ENCODE measurements around the gene TSC22D1.

Gene TSC22D1

DNA sequence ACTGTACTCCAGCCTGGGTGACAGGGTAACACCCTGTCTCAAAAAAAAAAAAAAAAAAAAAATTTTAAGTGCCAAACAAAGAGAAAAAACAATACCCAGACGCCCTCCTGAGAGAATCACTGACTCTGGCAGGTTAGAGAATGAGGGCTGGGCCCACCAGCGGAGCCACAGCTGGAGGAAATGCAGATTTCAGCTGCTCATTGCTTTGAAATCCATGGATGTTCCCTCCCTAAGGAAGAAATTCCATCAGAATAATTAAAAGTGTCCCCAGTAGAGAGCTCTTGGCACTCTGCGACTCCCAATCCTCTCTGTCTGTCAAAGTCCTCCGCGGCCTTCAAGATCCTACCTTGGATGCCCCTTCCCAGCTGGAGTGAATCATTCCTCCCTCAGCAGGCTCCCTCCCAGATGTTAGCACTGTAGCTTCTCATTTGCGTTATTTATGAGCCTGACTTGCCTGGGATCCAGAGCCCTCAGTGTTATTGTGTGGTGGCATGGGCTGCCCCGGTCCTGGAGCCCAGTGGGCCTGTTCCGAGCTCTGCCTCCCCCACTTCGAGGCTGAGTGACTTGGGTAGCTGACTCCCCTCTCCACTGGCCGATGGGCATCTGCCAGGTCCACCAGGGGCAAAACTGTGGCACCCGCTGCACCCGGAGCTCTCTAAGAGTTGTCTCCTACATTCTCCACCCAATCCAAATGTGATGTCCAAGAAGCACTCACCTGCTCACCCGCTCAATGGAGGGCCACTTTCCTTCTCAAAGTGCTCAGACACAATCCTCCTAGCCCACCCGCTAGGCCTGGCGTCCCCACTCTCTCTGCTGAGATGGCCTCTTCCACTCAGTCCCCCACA is 155.5 kb downstream of the TSC22D1 start:
- DNase-seq: no peak
- H3K27me3 ChIP-seq (replicated peaks in 2 of 5; ENCODE audit: control insufficient read depth in 4 of 5, insufficient read depth in 5 of 5, low read length in 4 of 5): no peaks in the 10 kb centered on the region
- POLR2A ChIA-PET: interaction anchor here (0.6 to 1.4 kb wide), 2 partner anchors 10 to 17 kb away, joined by 3 to 9 read pairs; no protein-coding TSS in a partner anchor
- no peaks in the 10 kb centered on the region for H3K9me3 ChIP-seq (ENCODE audit: control extremely low read depth in 1 of 5, control insufficient read depth in 4 of 5, insufficient read depth in 2 of 5, low read depth in 1 of 5, low read length in 4 of 5)
- no peak overlapping the region for H3K27ac ChIP-seq (ENCODE audit: insufficient read depth in 1 of 2, low read depth in 1 of 2, low read length in 2 of 2, poor library complexity in 1 of 2, severe bottlenecking in 2 of 2)
- H3K4me1 ChIP-seq (ENCODE audit: control extremely low read depth in 1 of 4, control insufficient read depth in 4 of 4, insufficient read depth in 4 of 4, low read length in 3 of 4): peaks cover 2 to 43% (median 34%) of the 10 kb centered on the region in 4 experiments
- WGBS (ENCODE audit: insufficient coverage): 99% methylated on average over 14 of the region's 15 CpGs
- H3K36me3 ChIP-seq (ENCODE audit: control insufficient read depth in 4 of 4, insufficient read depth in 4 of 4, low read length in 3 of 4): no peaks in the 10 kb centered on the region
- no peak overlapping the region for H3K4me3 ChIP-seq (ENCODE audit: control insufficient read depth in 1 of 7, extremely low read depth in 1 of 7, insufficient read depth in 4 of 7, low read depth in 2 of 7, low read length in 6 of 7)
- CTCF ChIA-PET: interaction anchor here (0.7 to 1.5 kb wide), 6 partner anchors 9 to 154 kb away, joined by 3 to 5 read pairs (median 4); no protein-coding TSS in a partner anchor

DNA sequence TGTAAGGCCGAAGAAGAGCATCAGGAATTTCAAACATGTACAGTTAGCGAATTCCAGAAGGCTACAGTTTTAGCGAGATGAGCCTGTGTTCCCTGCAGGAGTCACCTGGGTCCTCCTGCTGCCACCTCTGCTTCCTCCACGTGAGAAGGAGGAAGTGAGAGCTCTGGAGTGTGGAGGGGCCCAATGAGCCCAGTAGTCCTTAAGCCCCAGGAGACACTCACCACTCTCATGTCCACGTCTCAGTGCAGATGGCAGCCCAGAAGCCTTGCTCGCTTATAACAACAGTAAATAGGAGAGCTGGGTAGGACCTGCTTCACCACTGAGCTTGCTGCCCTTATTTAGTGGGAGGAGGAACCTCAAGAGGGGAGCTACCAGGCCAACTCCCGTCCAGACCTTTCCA is 158.3 kb downstream of the TSC22D1 start:
- CTCF ChIA-PET: interaction anchor here (1.7 to 3.7 kb wide), 2 partner anchors 13 to 18 kb away, joined by 5 to 17 read pairs; no protein-coding TSS in a partner anchor
- POLR2A ChIA-PET: no interaction called here

GRCh38 chr13:44417446-44417845 is 158.7 kb downstream of the TSC22D1 start:
- ChIA-PET CTCF (interaction anchor here (1.4 to 3.7 kb wide), 4 partner anchors 9 to 18 kb away, joined by 5 to 17 read pairs (median 6); no protein-coding TSS in a partner anchor), POLR2A (no interaction called here)
- Histone ChIP-seq H3K9me3 (ENCODE audit: control extremely low read depth in 1 of 5, control insufficient read depth in 4 of 5, insufficient read depth in 2 of 5, low read depth in 1 of 5, low read length in 4 of 5) (no peaks in the 10 kb centered on the region), H3K27me3 (replicated peaks in 2 of 5; ENCODE audit: control insufficient read depth in 4 of 5, insufficient read depth in 5 of 5, low read length in 4 of 5) (no peaks in the 10 kb centered on the region), H3K4me3 (ENCODE audit: control insufficient read depth in 1 of 7, extremely low read depth in 1 of 7, insufficient read depth in 4 of 7, low read depth in 2 of 7, low read length in 6 of 7) (no peak overlapping the region), H3K36me3 (ENCODE audit: control insufficient read depth in 4 of 4, insufficient read depth in 4 of 4, low read length in 3 of 4) (no peaks in the 10 kb centered on the region), H3K27ac (ENCODE audit: insufficient read depth in 1 of 2, low read depth in 1 of 2, low read length in 2 of 2, poor library complexity in 1 of 2, severe bottlenecking in 2 of 2) (no peak overlapping the region), H3K4me1 (ENCODE audit: control extremely low read depth in 1 of 4, control insufficient read depth in 4 of 4, insufficient read depth in 4 of 4, low read length in 3 of 4) (peaks cover 2 to 43% (median 36%) of the 10 kb centered on the region in 4 experiments)
- 97% methylated on average over 5 of the region's 8 CpGs for WGBS (ENCODE audit: insufficient coverage)
- no peak for DNase-seq

More for the DNA sequence above, 158.3 kb downstream of the TSC22D1 start:
- Histone ChIP-seq H3K36me3 (ENCODE audit: control insufficient read depth in 4 of 4, insufficient read depth in 4 of 4, low read length in 3 of 4) (no peaks in the 10 kb centered on the region), H3K4me3 (ENCODE audit: control insufficient read depth in 1 of 7, extremely low read depth in 1 of 7, insufficient read depth in 4 of 7, low read depth in 2 of 7, low read length in 6 of 7) (no peak overlapping the region), H3K4me1 (ENCODE audit: control extremely low read depth in 1 of 4, control insufficient read depth in 4 of 4, insufficient read depth in 4 of 4, low read length in 3 of 4) (peaks cover 2 to 42% (median 35%) of the 10 kb centered on the region in 4 experiments), H3K9me3 (ENCODE audit: control extremely low read depth in 1 of 5, control insufficient read depth in 4 of 5, insufficient read depth in 2 of 5, low read depth in 1 of 5, low read length in 4 of 5) (no peaks in the 10 kb centered on the region), H3K27ac (ENCODE audit: insufficient read depth in 1 of 2, low read depth in 1 of 2, low read length in 2 of 2, poor library complexity in 1 of 2, severe bottlenecking in 2 of 2) (no peak overlapping the region), H3K27me3 (replicated peaks in 2 of 5; ENCODE audit: control insufficient read depth in 4 of 5, insufficient read depth in 5 of 5, low read length in 4 of 5) (no peaks in the 10 kb centered on the region)
- WGBS (ENCODE audit: insufficient coverage): 100% methylated on average over 3 of the region's 7 CpGs
- no peak for DNase-seq

GRCh38 chr13:44416744-44417143 is 159.4 kb downstream of the TSC22D1 start:
- ChIA-PET CTCF (interaction anchor here (0.8 to 3.7 kb wide), 7 partner anchors 10 to 35 kb away, joined by 3 to 17 read pairs (median 5); no protein-coding TSS in a partner anchor), POLR2A (interaction anchor here (0.8 to 1.5 kb wide), 2 partner anchors 10 to 17 kb away, joined by 3 to 4 read pairs; no protein-coding TSS in a partner anchor)
- no peak for DNase-seq
- H3K36me3 ChIP-seq (ENCODE audit: control insufficient read depth in 4 of 4, insufficient read depth in 4 of 4, low read length in 3 of 4): no peaks in the 10 kb centered on the region
- H3K27me3 ChIP-seq (replicated peaks in 2 of 5; ENCODE audit: control insufficient read depth in 4 of 5, insufficient read depth in 5 of 5, low read length in 4 of 5): no peaks in the 10 kb centered on the region
- H3K27ac ChIP-seq (ENCODE audit: insufficient read depth in 1 of 2, low read depth in 1 of 2, low read length in 2 of 2, poor library complexity in 1 of 2, severe bottlenecking in 2 of 2): no peak overlapping the region
- peaks cover 2 to 50% (median 43%) of the 10 kb centered on the region in 4 experiments for H3K4me1 ChIP-seq (ENCODE audit: control extremely low read depth in 1 of 4, control insufficient read depth in 4 of 4, insufficient read depth in 4 of 4, low read length in 3 of 4)
- 98% methylated on average over 4 of the region's 6 CpGs for whole genome bisulfite sequencing (ENCODE audit: insufficient coverage)
- no peak overlapping the region for H3K4me3 ChIP-seq (ENCODE audit: control insufficient read depth in 1 of 7, extremely low read depth in 1 of 7, insufficient read depth in 4 of 7, low read depth in 2 of 7, low read length in 6 of 7)
- H3K9me3 ChIP-seq (ENCODE audit: control extremely low read depth in 1 of 5, control insufficient read depth in 4 of 5, insufficient read depth in 2 of 5, low read depth in 1 of 5, low read length in 4 of 5): no peaks in the 10 kb centered on the region

GRCh38 chr13:44416301-44416700 is 159.8 kb downstream of the TSC22D1 start:
- peak; percentile 69 to 95 (median 92) for DNase-seq
- H3K4me1 ChIP-seq (ENCODE audit: control extremely low read depth in 1 of 4, control insufficient read depth in 4 of 4, insufficient read depth in 4 of 4, low read length in 3 of 4): peaks cover 2 to 52% (median 44%) of the 10 kb centered on the region in 4 experiments
- no peaks in the 10 kb centered on the region for H3K27me3 ChIP-seq (replicated peaks in 2 of 5; ENCODE audit: control insufficient read depth in 4 of 5, insufficient read depth in 5 of 5, low read length in 4 of 5)
- H3K36me3 ChIP-seq (ENCODE audit: control insufficient read depth in 4 of 4, insufficient read depth in 4 of 4, low read length in 3 of 4): no peaks in the 10 kb centered on the region
- no peaks in the 10 kb centered on the region for H3K9me3 ChIP-seq (ENCODE audit: control extremely low read depth in 1 of 5, control insufficient read depth in 4 of 5, insufficient read depth in 2 of 5, low read depth in 1 of 5, low read length in 4 of 5)
- H3K27ac ChIP-seq (ENCODE audit: insufficient read depth in 1 of 2, low read depth in 1 of 2, low read length in 2 of 2, poor library complexity in 1 of 2, severe bottlenecking in 2 of 2): peak overlapping the region in 1 of 2 experiments; percentile 38
- ChIA-PET POLR2A (interaction anchor here (0.8 to 1.5 kb wide), 3 partner anchors 10 to 19 kb away, joined by 3 to 4 read pairs (median 3); no protein-coding TSS in a partner anchor), CTCF (interaction anchor here (0.8 to 3.7 kb wide), 7 partner anchors 10 to 34 kb away, joined by 3 to 17 read pairs (median 5); no protein-coding TSS in a partner anchor)
- 62% methylated on average over 8 of the region's 10 CpGs for WGBS (ENCODE audit: insufficient coverage)
- peak overlapping the region in 3 of 7 experiments; percentile 48 to 50 (median 49) for H3K4me3 ChIP-seq (ENCODE audit: control insufficient read depth in 1 of 7, extremely low read depth in 1 of 7, insufficient read depth in 4 of 7, low read depth in 2 of 7, low read length in 6 of 7)

- 92% methylated on average over 11 of the region's 15 CpGs for WGBS (ENCODE audit: insufficient coverage)
- Histone ChIP-seq H3K4me3 (ENCODE audit: control insufficient read depth in 1 of 7, extremely low read depth in 1 of 7, insufficient read depth in 4 of 7, low read depth in 2 of 7, low read length in 6 of 7) (peak overlapping the region in 4 of 7 experiments; percentile 29 to 50 (median 48)), H3K27ac (ENCODE audit: insufficient read depth in 1 of 2, low read depth in 1 of 2, low read length in 2 of 2, poor library complexity in 1 of 2, severe bottlenecking in 2 of 2) (peak overlapping the region in 1 of 2 experiments; percentile 38), H3K9me3 (ENCODE audit: control extremely low read depth in 1 of 5, control insufficient read depth in 4 of 5, insufficient read depth in 2 of 5, low read depth in 1 of 5, low read length in 4 of 5) (no peaks in the 10 kb centered on the region), H3K36me3 (ENCODE audit: control insufficient read depth in 4 of 4, insufficient read depth in 4 of 4, low read length in 3 of 4) (no peaks in the 10 kb centered on the region), H3K27me3 (replicated peaks in 2 of 5; ENCODE audit: control insufficient read depth in 4 of 5, insufficient read depth in 5 of 5, low read length in 4 of 5) (no peaks in the 10 kb centered on the region), H3K4me1 (ENCODE audit: control extremely low read depth in 1 of 4, control insufficient read depth in 4 of 4, insufficient read depth in 4 of 4, low read length in 3 of 4) (peaks cover 2 to 54% (median 44%) of the 10 kb centered on the region in 4 experiments)
- DNase-seq: no peak
- POLR2A ChIA-PET: interaction anchor here (1.0 to 1.5 kb wide), 2 partner anchors 18 to 19 kb away, joined by 3 to 4 read pairs; no protein-coding TSS in a partner anchor
- CTCF ChIA-PET: interaction anchor here (1.4 to 3.7 kb wide), 4 partner anchors 9 to 15 kb away, joined by 5 to 17 read pairs (median 8); no protein-coding TSS in a partner anchor
Measured at GRCh38 chr13:44415815-44416214, 160.3 kb downstream of the TSC22D1 start.

All from common myeloid progenitor, CD34-positive (primary cell).